Measurements from ENCODE around the gene TMEM183A.
A peak's percentile ranks its signal among the peaks of the same experiment; 100 is the strongest.

DNA sequence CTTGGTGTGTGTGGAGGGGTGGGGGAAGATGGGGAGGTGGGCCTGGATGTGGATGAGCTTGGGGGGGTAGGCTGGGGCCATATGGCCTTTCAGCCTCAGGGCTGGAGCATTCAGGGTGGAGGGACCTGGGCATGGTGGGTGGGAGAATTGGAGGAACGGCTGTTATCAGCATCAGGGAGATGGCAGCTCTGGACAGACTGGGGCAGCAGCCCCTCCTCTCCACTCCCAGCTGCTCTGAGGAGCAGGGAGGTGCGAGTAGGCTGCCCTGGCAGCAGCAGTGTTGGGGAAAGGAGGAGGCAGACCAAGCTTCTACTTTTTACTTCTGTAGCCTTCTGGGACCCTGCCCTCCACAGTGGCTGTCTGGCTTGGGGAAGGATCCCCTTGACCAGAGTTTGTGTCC, 29.4 kb downstream of the TMEM183A start:
- TF ChIP-seq, protein P1, sequence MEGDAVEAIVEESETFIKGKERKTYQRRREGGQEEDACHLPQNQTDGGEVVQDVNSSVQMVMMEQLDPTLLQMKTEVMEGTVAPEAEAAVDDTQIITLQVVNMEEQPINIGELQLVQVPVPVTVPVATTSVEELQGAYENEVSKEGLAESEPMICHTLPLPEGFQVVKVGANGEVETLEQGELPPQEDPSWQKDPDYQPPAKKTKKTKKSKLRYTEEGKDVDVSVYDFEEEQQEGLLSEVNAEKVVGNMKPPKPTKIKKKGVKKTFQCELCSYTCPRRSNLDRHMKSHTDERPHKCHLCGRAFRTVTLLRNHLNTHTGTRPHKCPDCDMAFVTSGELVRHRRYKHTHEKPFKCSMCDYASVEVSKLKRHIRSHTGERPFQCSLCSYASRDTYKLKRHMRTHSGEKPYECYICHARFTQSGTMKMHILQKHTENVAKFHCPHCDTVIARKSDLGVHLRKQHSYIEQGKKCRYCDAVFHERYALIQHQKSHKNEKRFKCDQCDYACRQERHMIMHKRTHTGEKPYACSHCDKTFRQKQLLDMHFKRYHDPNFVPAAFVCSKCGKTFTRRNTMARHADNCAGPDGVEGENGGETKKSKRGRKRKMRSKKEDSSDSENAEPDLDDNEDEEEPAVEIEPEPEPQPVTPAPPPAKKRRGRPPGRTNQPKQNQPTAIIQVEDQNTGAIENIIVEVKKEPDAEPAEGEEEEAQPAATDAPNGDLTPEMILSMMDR (IDR thresholded peaks at IDR 0.05), result no peak
- TF ChIP-seq NFIC (IDR thresholded peaks at IDR 0.05; ENCODE audit: borderline replicate concordance) (no peak), TAF1 (IDR thresholded peaks at IDR 0.05; ENCODE audit: borderline replicate concordance, low read depth, low read length) (no peak), REST (IDR thresholded peaks at IDR 0.05; ENCODE audit: low read depth, low read length) (no peak), TCF12 (IDR thresholded peaks at IDR 0.05) (no peak), USF2 (IDR thresholded peaks at IDR 0.05; ENCODE audit: borderline replicate concordance, low read depth, low read length) (no peak), SMC3 (IDR thresholded peaks at IDR 0.05; ENCODE audit: low read depth, low read length) (no peak), EP300 (IDR thresholded peaks at IDR 0.05; ENCODE audit: borderline replicate concordance in 1 of 2, low read depth in 1 of 2, low read length in 1 of 2) (peak in 1 of 2 experiments; percentile 46; a peak in 1 of 4 replicates), CHD2 (IDR thresholded peaks at IDR 0.05; ENCODE audit: low read length, partially characterized antibody) (no peak), FOSL2 (IDR thresholded peaks at IDR 0.05; ENCODE audit: borderline replicate concordance, low read depth) (no peak), RCOR1 (IDR thresholded peaks at IDR 0.05; ENCODE audit: low read length) (0 out of 2 replicates have a peak, but pooled peaks have one; percentile 7)

Measured in SK-N-SH (cell line).